Ramos (cell line): ENCODE results near the gene FAHD2A.
"Not testable (repeated sequence)": the region's sequence is repeated elsewhere in the genome, so short reads cannot be mapped to it uniquely, and the experiment has no call there.

Source experiments
- in situ Hi-C: fragments of 300-500 bp; cut with MboI; formaldehyde crosslinking; loops from one replicate; pipeline ENCODE4 v1.14.3; 2022; ENCODE audit warnings: low sequenced_read_pairs; ENCODE audit not compliant: unreplicated experiment

FAHD2A gene

DNA sequence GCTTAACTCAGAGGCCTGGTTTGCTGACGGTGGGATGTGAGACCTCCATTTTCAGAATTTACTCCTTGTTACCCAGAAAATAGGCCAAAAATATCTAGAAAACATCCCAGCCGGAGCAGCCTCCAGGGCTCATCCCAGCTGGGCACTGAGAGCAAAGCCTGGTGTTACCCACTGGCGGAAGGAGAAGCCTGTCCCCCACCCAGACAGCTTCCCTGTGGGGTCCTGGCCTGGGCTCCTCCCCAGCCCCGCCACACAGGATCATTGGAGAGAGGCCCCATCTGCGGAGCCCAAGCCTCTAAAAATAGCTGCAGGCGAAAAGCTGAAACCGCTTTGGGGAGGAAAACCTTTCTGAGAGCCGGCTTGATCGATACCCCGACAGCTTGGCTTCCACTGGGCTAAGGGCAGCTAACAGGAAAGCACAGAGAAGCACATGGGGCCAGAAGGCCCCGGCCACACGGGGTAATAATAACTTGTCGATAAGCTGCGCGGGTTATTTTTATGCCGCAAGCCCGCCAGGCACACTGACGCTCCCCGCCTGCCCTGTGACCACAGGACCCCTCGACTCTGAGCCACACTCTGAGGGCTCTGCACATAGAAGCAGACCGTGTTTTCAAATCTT, 26.9 kb upstream of the FAHD2A start:
- in situ Hi-C loops, result no loop called here

DNA sequence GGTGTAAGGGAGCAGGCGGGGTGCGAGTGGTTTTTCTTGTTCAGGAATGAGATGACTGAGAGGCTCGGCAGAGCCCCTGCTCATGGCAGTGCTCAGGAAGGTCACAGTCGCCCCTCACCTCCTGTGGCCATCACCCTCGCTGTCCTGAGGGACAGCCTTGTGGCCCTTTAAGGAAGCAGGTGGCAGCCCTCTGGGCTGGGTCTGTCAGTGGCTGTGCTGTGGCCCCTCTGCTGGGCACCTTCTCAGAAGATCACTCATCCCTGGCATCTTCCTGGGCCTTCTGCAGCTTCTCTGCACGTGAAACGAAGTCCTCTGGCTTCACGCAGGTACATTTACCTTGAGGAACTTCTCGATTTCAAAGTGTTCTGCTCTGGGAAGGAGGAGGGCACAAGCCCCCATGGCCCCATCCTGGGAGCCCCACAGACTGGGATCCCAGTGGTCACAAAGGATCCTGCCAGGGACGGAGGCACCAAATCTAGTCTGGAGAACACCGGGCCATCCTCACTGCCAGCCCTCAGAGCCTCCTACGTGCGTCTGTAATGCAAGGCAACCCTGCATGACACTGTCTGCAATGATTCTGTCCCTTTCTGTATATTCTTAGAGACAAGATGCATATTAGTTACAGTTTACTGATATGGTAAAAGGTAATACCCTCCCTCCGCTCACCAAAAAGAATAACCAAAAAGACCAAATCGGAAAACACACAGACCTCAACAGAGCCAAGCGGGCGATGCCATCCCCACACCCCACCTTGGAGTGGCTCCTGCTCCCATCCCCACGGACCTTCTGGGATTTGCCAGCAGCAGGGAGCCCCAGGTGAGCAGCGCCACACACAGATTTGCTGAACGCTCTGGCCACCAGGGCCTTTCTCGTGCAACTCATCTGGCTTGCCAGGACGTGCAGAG, 25.9 kb upstream of the FAHD2A start:
- in situ Hi-C loops, result no loop called here

DNA sequence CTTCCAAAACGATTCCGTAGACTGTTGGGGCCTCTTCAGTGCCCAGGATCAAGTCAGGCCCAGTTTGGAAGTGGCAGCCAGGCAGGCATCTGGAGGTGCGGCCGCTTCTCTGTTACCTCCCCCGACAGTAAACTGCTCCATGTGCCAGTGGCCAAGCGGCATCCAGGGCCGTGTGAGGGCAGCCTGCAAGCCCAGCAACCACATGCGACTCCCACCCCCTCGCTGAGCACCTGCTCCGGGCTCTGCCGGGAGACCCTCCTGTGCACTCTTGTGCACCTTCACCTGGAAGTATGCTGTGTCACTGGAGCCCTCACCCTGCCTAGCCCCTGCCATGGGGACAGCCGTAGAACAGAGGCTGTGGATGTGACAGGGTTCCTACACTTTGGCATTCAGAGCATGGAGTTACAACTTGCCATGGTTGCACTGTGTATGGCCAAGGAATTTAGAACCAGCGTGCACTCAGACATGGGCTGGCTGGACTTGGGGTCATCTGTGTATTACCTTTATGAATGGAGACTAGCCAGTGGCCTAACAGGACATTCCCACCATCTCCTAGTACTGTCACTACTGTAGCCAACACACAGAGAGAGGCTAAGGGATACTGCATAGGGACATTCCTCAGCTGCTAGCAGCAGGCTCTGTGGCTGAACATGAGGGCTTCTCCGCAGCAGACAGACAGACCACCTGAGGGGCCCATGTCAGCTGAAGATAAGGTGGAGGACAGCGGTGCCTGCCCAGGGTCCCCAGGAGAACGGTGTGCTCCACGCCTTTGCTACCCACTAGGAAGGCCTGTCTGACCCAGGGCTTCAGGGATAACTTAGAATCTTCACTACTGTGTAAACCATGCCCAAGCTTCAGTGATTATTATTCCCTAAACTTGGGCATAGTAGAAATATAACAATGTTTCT, 25.0 kb upstream of the FAHD2A start:
- in situ Hi-C loops, result no loop called here

DNA sequence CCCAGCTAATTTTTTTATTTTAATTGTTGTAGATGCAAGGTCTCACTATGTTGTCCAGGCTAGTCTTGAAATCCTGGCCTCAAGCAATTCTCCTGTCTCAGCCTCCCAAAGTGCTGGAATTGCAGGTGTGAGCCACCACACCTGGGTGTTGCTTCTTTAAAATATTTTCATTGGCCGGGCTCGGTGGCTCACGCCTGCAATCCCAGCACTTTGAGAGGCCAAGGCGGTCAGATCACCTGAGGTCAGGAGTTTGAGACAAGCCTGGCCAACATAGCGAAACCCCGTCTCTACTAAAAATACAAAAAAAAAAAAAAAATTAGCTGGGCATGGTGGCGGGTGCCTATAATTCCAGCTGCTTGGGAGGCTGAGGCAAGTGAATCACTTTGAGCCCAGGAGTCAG, 24.2 kb upstream of the FAHD2A start:
- in situ Hi-C loops, result not testable (repeated sequence)

DNA sequence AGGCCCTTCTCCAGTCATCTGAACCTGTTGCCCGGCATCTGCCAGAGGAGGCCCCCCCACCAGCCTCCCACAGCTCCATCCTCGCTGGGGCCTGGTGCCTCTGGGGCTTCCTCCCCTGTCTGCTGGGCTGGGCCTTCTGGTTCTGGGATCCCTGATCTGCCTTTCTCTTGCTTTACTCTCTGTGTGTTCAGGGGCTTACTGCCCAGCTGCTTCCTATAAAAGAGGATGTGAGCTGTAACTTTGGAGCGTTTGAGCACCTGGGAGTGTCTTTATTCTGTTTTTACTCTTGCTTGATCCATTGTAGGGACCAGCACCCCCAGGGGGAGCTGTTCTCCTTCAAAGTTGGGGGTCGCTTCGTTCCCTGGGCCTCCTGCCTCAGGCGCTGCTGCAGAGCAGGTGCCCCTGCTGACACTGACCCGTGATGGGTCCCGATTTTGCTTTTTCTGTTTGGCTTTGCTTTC, 23.1 kb upstream of the FAHD2A start:
- in situ Hi-C loops, result no loop called here

DNA sequence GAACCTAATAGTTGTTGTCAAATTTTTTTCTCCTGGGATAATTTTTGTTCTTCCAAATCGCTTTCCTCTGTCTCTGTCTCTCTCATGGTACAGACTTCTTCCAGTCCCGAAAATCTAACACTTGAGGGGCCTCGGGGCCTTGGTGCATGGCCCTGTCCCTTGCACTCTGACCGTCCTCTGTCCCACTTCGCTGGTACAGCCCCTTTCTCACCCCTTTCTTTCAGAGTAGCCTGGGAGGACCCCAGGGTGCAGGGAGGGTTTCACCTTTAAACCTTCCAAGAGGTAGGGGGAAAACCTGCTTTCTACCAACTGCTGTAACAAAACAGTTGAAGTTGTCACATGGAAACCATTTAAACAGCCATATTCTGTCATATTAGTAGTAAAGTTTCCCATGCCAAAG, 22.2 kb upstream of the FAHD2A start:
- in situ Hi-C loops, result no loop called here

DNA sequence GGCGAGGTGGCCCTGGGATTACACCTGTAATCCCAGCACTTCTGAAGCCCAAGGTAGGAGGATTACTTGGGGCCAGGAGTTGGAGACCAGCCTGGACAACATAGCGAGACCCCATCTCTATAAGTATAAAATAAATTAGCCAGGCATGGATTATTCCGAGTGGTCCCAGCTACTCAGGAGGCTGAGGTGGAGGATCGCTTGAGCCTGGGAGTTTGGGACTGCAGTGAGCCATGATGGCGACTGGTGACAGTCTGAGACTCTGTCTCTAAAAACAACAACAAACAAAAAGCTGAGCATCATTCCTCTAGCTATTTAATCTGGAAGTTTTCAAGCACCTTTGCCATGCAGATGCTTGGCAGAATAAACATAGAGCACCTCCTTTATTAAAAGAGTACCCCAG, 21.8 kb upstream of the FAHD2A start:
- in situ Hi-C loops, result no loop called here

DNA sequence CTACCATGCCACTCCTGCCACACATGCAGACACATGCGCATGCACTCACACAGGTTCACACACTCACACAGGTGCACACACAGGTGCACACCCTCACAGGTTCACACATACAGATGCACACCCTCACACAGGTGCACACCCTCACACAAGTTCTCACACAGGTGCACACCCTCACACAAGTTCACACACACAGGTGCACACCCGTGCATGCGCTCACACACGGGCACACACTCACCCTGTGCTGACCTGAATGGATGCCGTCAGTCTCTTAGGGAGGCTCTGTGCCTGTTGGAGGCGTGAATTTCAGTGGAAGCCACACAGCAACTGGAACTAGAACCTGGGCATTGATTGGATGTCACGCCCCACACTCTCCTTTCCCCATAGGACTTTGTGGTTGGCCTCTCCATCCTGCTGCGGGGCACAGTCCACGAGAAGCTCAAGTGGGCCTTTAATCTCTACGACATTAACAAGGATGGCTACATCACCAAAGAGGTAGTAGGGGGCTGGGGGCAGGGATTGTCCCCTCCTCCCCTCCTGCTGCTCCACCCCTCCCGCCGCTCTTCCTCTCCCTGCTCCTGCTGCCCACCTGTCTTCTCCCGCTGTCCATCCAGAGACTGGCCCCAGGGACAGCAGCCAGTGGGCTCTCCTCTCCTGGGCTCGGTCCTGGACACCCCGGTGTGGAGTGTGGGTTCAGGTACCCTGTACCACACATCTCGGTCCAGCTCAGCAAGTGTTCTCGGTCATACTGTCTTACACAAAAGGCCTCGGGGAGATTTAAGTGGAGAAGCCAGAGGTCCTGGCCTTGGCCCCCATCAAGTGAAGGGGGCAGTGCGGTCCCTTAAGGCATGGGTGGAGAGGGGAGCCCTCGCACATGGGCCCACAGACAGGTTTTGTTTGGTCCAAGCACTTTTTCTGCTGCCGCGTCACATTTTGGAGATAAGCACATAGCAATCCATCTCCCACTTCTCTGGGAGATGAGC, 21.0 kb upstream of the FAHD2A start:
- in situ Hi-C loops, result no loop called here

DNA sequence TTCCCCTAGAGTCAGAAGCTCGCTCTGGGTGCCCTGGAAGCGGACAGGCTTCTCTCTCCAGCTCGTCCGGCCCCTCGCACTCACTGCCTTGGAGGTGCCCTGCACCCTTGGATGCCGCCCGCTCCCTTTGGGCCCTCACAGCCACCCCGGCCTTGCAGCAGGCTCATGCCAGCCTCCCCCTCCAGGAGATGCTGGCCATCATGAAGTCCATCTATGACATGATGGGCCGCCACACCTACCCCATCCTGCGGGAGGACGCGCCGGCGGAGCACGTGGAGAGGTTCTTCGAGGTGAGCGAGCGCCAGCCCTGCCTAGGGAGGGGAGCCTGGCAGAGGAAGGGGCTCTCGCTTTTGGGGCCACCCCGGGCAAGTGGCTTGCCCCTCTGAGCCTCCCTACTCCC, 20.3 kb upstream of the FAHD2A start:
- in situ Hi-C loops, result no loop called here

DNA sequence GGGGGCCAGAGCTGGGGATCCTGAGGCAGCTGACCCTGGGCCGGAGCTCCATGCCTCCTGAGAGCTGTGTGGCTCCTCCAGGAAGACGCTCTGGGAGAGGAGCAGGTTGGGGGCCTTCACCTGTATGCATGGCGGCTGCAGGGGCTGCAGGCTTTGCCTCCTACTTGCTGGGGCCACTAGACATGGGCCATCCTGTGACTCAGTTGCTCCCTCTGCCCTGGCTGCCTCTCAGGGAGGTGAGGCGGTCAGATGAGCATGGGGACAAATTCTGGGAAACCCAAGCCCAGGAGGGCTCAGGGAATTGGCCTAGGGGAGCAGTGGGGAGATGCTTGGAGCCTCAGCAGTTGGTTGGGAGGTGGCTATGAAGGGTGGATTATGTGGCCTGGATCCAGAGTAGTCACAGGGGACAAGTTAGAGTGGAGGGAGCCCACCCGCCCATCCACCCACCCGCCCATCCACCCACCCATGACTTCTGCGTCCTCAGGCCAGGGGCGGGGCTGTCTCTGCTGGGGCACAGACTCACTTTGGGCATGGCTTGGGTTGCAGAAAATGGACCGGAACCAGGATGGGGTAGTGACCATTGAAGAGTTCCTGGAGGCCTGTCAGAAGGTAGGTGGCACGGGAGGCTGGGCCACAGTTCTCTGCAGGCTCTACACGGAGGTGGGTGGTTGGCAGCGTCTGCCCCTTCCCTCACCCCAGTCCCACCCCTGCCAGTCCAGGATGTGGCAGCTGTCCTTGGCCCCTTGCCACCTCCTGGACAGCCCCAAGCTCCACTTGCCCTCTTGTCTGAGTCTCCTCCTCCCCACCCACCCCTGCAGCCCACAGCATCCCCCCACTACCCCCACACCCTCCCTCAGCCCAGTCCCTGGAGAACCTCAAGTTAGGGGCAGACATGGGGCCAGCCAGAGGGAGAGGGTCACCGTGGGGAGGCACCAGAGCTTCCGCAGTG, 19.5 kb upstream of the FAHD2A start:
- in situ Hi-C loops, result no loop called here

DNA sequence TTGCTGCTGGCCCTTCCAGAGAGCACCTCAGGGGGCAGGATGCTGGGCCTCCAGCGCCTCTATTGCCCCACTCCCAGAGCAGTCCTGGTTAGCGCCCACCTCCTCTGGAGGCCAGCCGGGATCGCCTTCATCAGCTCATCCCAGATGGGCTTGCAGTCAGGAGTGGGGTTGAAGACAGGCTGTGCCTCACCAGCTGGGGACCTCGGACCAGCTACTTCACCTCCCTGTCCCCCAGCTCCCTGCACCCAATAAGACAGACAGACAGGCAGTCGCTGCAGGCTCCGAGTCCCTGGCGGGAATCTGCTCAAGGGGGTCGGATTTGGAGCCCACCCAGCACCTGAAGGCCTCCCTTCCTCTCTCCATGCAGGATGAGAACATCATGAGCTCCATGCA, 18.9 kb upstream of the FAHD2A start:
- in situ Hi-C loops, result no loop called here

DNA sequence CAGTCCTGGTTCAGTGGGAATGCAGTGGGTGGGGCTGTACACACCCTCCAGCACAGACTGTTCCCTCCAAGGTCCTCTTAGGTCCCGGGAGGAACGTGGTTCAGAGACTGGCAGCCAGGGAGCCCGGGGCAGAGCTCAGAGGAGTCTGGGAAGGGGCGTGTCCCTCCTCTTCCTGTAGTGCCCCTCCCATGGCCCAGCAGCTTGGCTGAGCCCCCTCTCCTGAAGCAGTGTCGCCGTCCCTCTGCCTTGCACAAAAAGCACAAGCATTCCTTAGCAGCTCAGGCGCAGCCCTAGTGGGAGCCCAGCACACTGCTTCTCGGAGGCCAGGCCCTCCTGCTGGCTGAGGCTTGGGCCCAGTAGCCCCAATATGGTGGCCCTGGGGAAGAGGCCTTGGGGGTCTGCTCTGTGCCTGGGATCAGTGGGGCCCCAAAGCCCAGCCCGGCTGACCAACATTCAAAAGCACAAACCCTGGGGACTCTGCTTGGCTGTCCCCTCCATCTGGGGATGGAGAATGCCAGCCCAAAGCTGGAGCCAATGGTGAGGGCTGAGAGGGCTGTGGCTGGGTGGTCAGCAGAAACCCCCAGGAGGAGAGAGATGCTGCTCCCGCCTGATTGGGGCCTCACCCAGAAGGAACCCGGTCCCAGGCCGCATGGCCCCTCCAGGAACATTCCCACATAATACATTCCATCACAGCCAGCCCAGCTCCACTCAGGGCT, 17.5 kb upstream of the FAHD2A start:
- in situ Hi-C loops, result no loop called here

DNA sequence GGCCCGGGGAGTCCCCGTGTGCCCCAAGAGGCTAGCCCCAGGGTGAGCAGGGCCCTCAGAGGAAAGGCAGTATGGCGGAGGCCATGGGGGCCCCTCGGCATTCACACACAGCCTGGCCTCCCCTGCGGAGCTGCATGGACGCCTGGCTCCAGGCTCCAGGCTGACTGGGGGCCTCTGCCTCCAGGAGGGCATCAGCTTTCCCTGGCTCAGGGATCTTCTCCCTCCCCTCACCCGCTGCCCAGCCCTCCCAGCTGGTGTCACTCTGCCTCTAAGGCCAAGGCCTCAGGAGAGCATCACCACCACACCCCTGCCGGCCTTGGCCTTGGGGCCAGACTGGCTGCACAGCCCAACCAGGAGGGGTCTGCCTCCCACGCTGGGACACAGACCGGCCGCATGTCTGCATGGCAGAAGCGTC, 16.9 kb upstream of the FAHD2A start:
- in situ Hi-C loops, result no loop called here

DNA sequence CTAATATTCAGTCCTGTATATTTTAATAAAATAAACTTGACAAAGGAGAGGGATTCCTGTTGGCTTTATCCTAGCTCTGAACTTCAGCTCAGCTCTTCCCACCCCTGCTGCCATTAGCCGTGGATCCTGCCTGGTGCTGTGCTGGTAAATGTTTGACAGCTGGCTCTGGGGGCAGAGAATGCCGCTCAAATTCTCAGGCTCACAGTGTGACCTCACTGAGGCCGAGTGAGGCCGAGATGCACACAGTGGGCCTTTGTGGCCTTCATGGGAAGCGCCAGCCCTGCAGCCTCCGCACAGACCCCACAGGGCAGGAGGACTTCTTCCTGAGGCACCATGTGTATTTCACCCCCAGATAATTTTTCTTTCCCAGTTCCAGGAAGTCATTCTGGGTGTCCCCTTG, 16.5 kb upstream of the FAHD2A start:
- in situ Hi-C loops, result no loop called here

DNA sequence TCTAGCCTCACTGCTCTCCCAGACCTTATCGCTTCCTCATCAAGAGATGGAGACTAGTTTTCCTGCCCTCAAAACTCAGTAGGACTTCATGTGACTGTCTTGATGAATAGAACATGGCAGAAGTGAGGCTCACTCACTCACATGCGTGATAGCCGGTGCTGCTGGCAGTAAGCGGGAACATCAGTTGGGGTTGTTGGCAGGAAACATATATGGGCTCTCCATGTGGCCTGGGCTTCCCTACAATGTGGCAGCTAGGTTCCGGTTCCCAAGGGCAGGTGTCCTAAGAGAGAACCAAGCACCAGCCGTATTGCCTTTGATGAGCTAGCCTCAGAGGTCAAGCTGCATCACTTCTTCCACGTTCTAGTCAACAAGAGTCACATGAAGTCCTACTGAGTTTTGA, 15.2 kb upstream of the FAHD2A start:
- in situ Hi-C loops, result no loop called here

DNA sequence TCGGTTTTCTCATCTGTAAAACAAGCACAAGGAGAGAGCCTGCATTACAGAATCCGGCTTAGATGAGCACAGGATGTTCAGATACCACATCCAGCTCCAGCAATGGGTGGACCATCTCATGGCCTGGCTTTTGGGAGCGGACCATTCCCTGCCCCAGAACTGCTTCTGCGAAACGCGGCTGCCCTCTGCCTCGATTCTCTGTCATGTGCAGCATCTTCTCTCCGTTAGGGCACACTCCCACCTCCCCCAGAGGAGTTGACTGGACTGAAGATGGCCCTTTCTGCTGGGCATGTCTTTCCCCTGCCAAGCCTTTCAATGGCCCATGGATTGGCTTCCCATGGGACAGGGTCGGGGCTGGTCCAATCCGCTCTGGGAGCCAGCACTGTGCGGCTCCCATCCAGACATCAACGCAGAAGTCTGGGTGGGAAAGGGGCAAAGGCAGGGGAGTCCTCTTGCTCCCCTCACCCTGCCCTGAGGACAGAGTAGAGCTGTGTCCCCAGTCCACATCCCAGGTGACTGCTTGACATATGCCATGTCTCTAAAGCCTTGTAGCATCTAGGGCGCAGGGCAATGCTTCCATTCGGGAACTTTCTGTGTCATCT, 14.3 kb upstream of the FAHD2A start:
- in situ Hi-C loops, result no loop called here

DNA sequence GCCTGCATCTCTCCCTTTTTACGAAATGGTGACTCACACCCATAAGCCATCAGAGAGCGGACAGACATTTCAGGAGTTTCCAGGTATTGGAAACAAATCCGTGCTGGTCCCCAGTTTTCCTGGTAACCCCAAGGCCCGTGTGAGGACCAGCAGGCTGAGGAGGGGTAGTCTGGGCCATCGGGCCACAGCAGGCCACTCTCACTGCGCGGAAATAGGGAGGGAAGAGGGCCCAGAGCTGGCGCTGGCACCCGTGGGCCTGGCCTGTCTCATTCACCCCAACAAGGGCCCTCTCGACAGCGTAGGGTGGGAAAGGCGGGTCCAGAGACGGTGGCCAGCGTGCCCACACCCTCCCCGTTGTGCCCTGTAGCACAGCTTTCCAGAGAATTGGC, 13.7 kb upstream of the FAHD2A start:
- in situ Hi-C loops, result no loop called here
